HepG2 (cell line): ENCODE measurements around the gene LSM5. TPM values are rescaled to one million over a fixed set of nuclear protein-coding genes. Genes with fewer than 3 reads are reported as not detected.

Experiments
- ATAC-seq: fragments of 200-7000 bp; cut with Tn5 transposase; 3 replicates; pipeline ENCODE4 v1.9.1; 2020; ENCODE audit warnings: mild to moderate bottlenecking, moderate library complexity
- BruUV-seq: library from RNA; stranded (reverse); fragments of 400-500 nt; replicated peaks from 2 replicates; lab custom pipeline; 2021; lab: Mats Ljungman, UMichigan
- CTCF ChIA-PET: fragments of 300-600 bp; formaldehyde crosslinking; extraction: SDS; loops from one replicate; lab custom pipeline; 2021; ENCODE audit warnings: low total read pairs, inconsistent platforms, low intra/inter-chr PET ratio; lab: Yijun Ruan, JAX
- POLR2A ChIA-PET: fragments of 350-600 bp; sonication (Branson Sonifier 250); formaldehyde crosslinking; loops from one replicate; lab custom pipeline; 2020; ENCODE audit warnings: antibody characterized with exemption, inconsistent platforms; lab: Yijun Ruan, JAX
- DNase-seq: peaks from one replicate; pipeline ENCODE4 v3.0.0-alpha.2; 2015; ENCODE audit warnings: low spot score
- FAIRE-seq: peaks from 3 replicates; lab custom pipeline; 2011; peaks lifted over from hg19 to GRCh38; lab: Jason Lieb, UNC
- H2AFZ ChIP-seq: one replicate; pipeline ENCODE4 v1.6.1; 2011; ENCODE audit warnings: low read length, inconsistent platforms
- H3K27ac ChIP-seq: fragments of 300-600 bp; 3 replicates; pipeline ENCODE4 v1.8.0; 2011; ENCODE audit warnings: mixed run types, mild to moderate bottlenecking, mixed read lengths, low read length, inconsistent platforms; ENCODE audit not compliant: insufficient read depth; ENCODE audit errors: extremely low read length
- H3K27me3 ChIP-seq, 2 experiments: fragments of 200-600 bp in 1 of 2; 2 replicates in 1 of 2; 3 replicates in 1 of 2; pipeline versions ENCODE4 v1.6.0 to v1.8.0; 2011; ENCODE audit warnings: low read length in 2 of 2, mild to moderate bottlenecking in 2 of 2, moderate library complexity in 2 of 2, inconsistent platforms in 1 of 2; ENCODE audit not compliant: insufficient read depth in 2 of 2, control insufficient read depth in 1 of 2
- H3K36me3 ChIP-seq, 2 experiments: fragments of 200-600 bp in 1 of 2; replicated peaks in 1 of 2; 2 replicates in 1 of 2; 3 replicates in 1 of 2; pipeline versions ENCODE4 v1.5.1 to v1.8.0; 2011; ENCODE audit warnings: low read length in 2 of 2, inconsistent platforms in 1 of 2; ENCODE audit not compliant: insufficient read depth in 2 of 2, control insufficient read depth in 1 of 2
- H3K4me1 ChIP-seq: 2 replicates; pipeline ENCODE4 v1.5.1; 2012; ENCODE audit warnings: low read length, inconsistent platforms; ENCODE audit not compliant: insufficient read depth
- H3K4me2 ChIP-seq: 2 replicates; pipeline ENCODE4 v1.6.0; 2011; ENCODE audit warnings: low read depth, low read length, inconsistent platforms
- H3K4me3 ChIP-seq, 3 experiments: fragments of 200-600 bp in 1 of 3; sonication (generic), shearing (Covaris generic) in 1 of 3; replicated peaks in 1 of 3; 2 replicates each; pipeline ENCODE4 v1.5.1; 2011 to 2016; ENCODE audit warnings: low read length in 3 of 3, inconsistent platforms in 2 of 3, low read depth in 2 of 3, mild to moderate bottlenecking in 2 of 3, control low read depth in 1 of 3, mixed read lengths in 1 of 3; ENCODE audit not compliant: insufficient read depth in 1 of 3
- H3K79me2 ChIP-seq: one replicate; pipeline ENCODE4 v1.6.1; 2011; ENCODE audit warnings: low read length, inconsistent platforms; ENCODE audit not compliant: insufficient read depth
- H3K9ac ChIP-seq: 2 replicates; pipeline ENCODE4 v1.6.0; 2011; ENCODE audit warnings: mild to moderate bottlenecking, low read depth, low read length, inconsistent platforms; ENCODE audit not compliant: insufficient read depth
- H3K9me3 ChIP-seq: 2 replicates; pipeline ENCODE4 v1.5.1; 2012; ENCODE audit warnings: mild to moderate bottlenecking, low read length
- H4K20me1 ChIP-seq: 2 replicates; pipeline ENCODE4 v1.6.0; 2011; ENCODE audit warnings: inconsistent platforms, mild to moderate bottlenecking, low read length, moderate library complexity; ENCODE audit not compliant: insufficient read depth
- AKNA ChIP-seq: sonication (generic); formaldehyde crosslinking; IDR thresholded peaks from 2 replicates; pipeline ENCODE4 v1.4.0; 2020; ENCODE audit warnings: missing genetic modification reagents, borderline replicate concordance
- ATAD3A ChIP-seq: sonication (generic); formaldehyde crosslinking; IDR thresholded peaks from 2 replicates; pipeline ENCODE4 v1.4.0; 2020; ENCODE audit warnings: missing genetic modification reagents
- CCDC6 ChIP-seq: sonication (generic); formaldehyde crosslinking; IDR thresholded peaks from 2 replicates; pipeline ENCODE4 v1.8.1; 2022; ENCODE audit warnings: mild to moderate bottlenecking, missing genetic modification reagents, moderate library complexity
- HNF1B ChIP-seq: sonication (generic); formaldehyde crosslinking; IDR thresholded peaks from 2 replicates; pipeline ENCODE4 v1.5.1; 2020; ENCODE audit warnings: mild to moderate bottlenecking, moderate library complexity, missing genetic modification reagents
- KDM4B ChIP-seq: sonication (generic); formaldehyde crosslinking; IDR thresholded peaks from 2 replicates; pipeline ENCODE4 v1.4.0; 2020; ENCODE audit warnings: missing genetic modification reagents
- TCF12 ChIP-seq, 2 experiments: fragments of 450-650 bp in 1 of 2; sonication (generic) in 1 of 2; formaldehyde crosslinking in 1 of 2; IDR thresholded peaks; 2 replicates each; pipeline versions ENCODE4 v1.6.1 to v1.8.0; 2017 to 2022; ENCODE audit warnings: antibody characterized with exemption in 1 of 2, mild to moderate bottlenecking in 1 of 2, missing genetic modification reagents in 1 of 2, moderate library complexity in 1 of 2
- ZNF367 ChIP-seq: sonication (generic); formaldehyde crosslinking; IDR thresholded peaks from 2 replicates; pipeline ENCODE4 v1.4.0; 2020; ENCODE audit warnings: missing genetic modification reagents, borderline replicate concordance
- WGBS: methylation state at CpG from one replicate; pipeline ENCODE4 v1.1.6; 2017; ENCODE audit warnings: low lambda C conversion rate; 5-methylcytosine and 5-hydroxymethylcytosine counted together
- in situ Hi-C: cut with HindIII; loops from 2 replicates; pipeline ENCODE4 v1.10.0; 2017; ENCODE audit warnings: low pct_unique_long_range_greater_than_20kb; ENCODE audit not compliant: extremely low pct_ligation_motif_present
- intact Hi-C: fragments of 100-400 bp; cut with micrococcal nuclease; formaldehyde crosslinking; loops from one replicate; pipeline ENCODE4 v1.10.0; 2022; ENCODE audit not compliant: unreplicated experiment
- polyA plus RNA-seq, 8 experiments: library from polyadenylated mRNA; depleted of rRNA in 3 of 8; stranded (reverse) in 7 of 8; unstranded in 1 of 8; fragments of >200 nt; fragmentation: Illumina TruSeq in 4 of 8; extraction: Trizol in 4 of 8; gene quantifications; 2 replicates each; pipeline versions ENCODE4 v1.2.1 to v1.2.3, GENCODE V29; 2011 to 2016; ENCODE audit warnings: low read depth in 4 of 8, missing spikeins in 1 of 8, mixed read lengths in 1 of 8; ENCODE audit not compliant: insufficient read depth in 1 of 8
- total RNA-seq, 5 experiments: library from RNA; depleted of rRNA; stranded (reverse); fragments of >200 nt; fragmentation: Illumina TruSeq; extraction: Trizol; gene quantifications; 2 replicates each; pipeline ENCODE4 v1.2.3, GENCODE V29; 2016; ENCODE audit warnings: low read depth in 1 of 5
- TF ChIP-seq, protein P1 (sequence below): sonication (generic); formaldehyde crosslinking; IDR thresholded peaks from 2 replicates; pipeline ENCODE4 v1.9.0; 2021; ENCODE audit warnings: mild to moderate bottlenecking, missing genetic modification reagents

Gene LSM5
- total and polyA plus RNA-seq, 2 of the 13 experiments (the other 11 are each of a cell fraction or from before 2014, with no cell fraction given) = 30.3 to 183 TPM

- H3K4me1 ChIP-seq = no peaks in the 10 kb centered on the region
- peaks cover 3 to 10% of the 10 kb centered on the region in 2 experiments; a peak in 4 of 5 replicates for H3K36me3 ChIP-seq
- in situ Hi-C loops = no loop called here
- no peak for FAIRE-seq
- H3K4me3 ChIP-seq = no peak overlapping the region
- H4K20me1 ChIP-seq = 0 out of 2 replicates have a peak, but pooled peaks cover 5% of the 10 kb centered on the region
- H3K79me2 ChIP-seq = peaks cover 45% of the 10 kb centered on the region
- no peak overlapping the region for H3K27ac ChIP-seq
- H3K9ac ChIP-seq = no peak overlapping the region
- no peak for DNase-seq
- POLR2A ChIA-PET = no interaction called here
- no peaks in the 10 kb centered on the region for H3K9me3 ChIP-seq
- H3K4me2 ChIP-seq = no peak overlapping the region
- no peak for ATAC-seq
- CTCF ChIA-PET = no interaction called here
- no peak overlapping the region for H2AFZ ChIP-seq
- 94% methylated on average over 2 of the region's 2 CpGs for WGBS
- BruUV-seq = no TSS peak
- no peaks in the 10 kb centered on the region for H3K27me3 ChIP-seq
- intact Hi-C loops = no loop called here
- no peak for TF ChIP-seq HNF1B (CRISPR knock-in tag)
- TF ChIP-seq KDM4B (CRISPR knock-in tag) = no peak
- TF ChIP-seq ATAD3A (CRISPR knock-in tag) = no peak
- no peak for TF ChIP-seq AKNA (CRISPR knock-in tag)
- TF ChIP-seq TCF12 (IDR thresholded peaks at IDR 0.05) = no peak
- TF ChIP-seq TCF12 (CRISPR knock-in tag; IDR thresholded peaks at IDR 0.05) = no peak
- TF ChIP-seq, protein P1, sequence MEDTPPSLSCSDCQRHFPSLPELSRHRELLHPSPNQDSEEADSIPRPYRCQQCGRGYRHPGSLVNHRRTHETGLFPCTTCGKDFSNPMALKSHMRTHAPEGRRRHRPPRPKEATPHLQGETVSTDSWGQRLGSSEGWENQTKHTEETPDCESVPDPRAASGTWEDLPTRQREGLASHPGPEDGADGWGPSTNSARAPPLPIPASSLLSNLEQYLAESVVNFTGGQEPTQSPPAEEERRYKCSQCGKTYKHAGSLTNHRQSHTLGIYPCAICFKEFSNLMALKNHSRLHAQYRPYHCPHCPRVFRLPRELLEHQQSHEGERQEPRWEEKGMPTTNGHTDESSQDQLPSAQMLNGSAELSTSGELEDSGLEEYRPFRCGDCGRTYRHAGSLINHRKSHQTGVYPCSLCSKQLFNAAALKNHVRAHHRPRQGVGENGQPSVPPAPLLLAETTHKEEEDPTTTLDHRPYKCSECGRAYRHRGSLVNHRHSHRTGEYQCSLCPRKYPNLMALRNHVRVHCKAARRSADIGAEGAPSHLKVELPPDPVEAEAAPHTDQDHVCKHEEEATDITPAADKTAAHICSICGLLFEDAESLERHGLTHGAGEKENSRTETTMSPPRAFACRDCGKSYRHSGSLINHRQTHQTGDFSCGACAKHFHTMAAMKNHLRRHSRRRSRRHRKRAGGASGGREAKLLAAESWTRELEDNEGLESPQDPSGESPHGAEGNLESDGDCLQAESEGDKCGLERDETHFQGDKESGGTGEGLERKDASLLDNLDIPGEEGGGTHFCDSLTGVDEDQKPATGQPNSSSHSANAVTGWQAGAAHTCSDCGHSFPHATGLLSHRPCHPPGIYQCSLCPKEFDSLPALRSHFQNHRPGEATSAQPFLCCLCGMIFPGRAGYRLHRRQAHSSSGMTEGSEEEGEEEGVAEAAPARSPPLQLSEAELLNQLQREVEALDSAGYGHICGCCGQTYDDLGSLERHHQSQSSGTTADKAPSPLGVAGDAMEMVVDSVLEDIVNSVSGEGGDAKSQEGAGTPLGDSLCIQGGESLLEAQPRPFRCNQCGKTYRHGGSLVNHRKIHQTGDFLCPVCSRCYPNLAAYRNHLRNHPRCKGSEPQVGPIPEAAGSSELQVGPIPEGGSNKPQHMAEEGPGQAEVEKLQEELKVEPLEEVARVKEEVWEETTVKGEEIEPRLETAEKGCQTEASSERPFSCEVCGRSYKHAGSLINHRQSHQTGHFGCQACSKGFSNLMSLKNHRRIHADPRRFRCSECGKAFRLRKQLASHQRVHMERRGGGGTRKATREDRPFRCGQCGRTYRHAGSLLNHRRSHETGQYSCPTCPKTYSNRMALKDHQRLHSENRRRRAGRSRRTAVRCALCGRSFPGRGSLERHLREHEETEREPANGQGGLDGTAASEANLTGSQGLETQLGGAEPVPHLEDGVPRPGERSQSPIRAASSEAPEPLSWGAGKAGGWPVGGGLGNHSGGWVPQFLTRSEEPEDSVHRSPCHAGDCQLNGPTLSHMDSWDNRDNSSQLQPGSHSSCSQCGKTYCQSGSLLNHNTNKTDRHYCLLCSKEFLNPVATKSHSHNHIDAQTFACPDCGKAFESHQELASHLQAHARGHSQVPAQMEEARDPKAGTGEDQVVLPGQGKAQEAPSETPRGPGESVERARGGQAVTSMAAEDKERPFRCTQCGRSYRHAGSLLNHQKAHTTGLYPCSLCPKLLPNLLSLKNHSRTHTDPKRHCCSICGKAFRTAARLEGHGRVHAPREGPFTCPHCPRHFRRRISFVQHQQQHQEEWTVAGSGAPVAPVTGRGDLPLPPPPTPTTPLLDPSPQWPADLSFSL (CRISPR knock-in tag) = no peak
- TF ChIP-seq ZNF367 (CRISPR knock-in tag) = no peak
- TF ChIP-seq CCDC6 (CRISPR knock-in tag) = no peak
Observed at GRCh38 chr7:32536016-32536415, 45.8 kb upstream of the LSM5 start.
